GM21825 (cell line): ENCODE measurements around the gene NRG3.
"Not testable (repeated sequence)": the region's sequence is repeated elsewhere in the genome, so short reads cannot be mapped to it uniquely, and the experiment has no call there.

ENCODE experiments used
- ATAC-seq: cut with Tn5 transposase; IDR thresholded peaks from one replicate; pipeline ENCODE4 v1.9.1; 2021; ENCODE audit warnings: mild to moderate bottlenecking, moderate library complexity; ENCODE audit not compliant: unreplicated experiment

NRG3 gene

GRCh38 chr10:82267465-82267864 lies 392.5 kb downstream of the NRG3 start:
- no peak for ATAC-seq

GRCh38 chr10:82267960-82268359 lies 393.0 kb downstream of the NRG3 start:
- no peak for ATAC-seq

GRCh38 chr10:82277591-82277990 lies 402.6 kb downstream of the NRG3 start:
- no peak for ATAC-seq

- no peak for ATAC-seq
Observed at GRCh38 chr10:82278401-82279182, 403.6 kb downstream of the NRG3 start.

GRCh38 chr10:82282782-82283456 lies 407.9 kb downstream of the NRG3 start:
- no peak for ATAC-seq

- ATAC-seq, result no peak
Observed at GRCh38 chr10:82284180-82284579, 409.2 kb downstream of the NRG3 start.

GRCh38 chr10:82288461-82288881 lies 413.5 kb downstream of the NRG3 start:
- no peak for ATAC-seq

- no peak for ATAC-seq
Observed at GRCh38 chr10:82289945-82290344, 415.0 kb downstream of the NRG3 start.

GRCh38 chr10:82294874-82295378 lies 419.9 kb downstream of the NRG3 start:
- ATAC-seq, result no peak

GRCh38 chr10:82308641-82309040 lies 433.6 kb downstream of the NRG3 start:
- ATAC-seq, result no peak

GRCh38 chr10:82310839-82311238 lies 435.8 kb downstream of the NRG3 start:
- no peak for ATAC-seq

- ATAC-seq, result no peak
Observed at GRCh38 chr10:82313401-82313800, 438.4 kb downstream of the NRG3 start.

- ATAC-seq, result no peak
Observed at GRCh38 chr10:82318534-82318933, 443.5 kb downstream of the NRG3 start.

GRCh38 chr10:82319074-82319473 lies 444.1 kb downstream of the NRG3 start:
- ATAC-seq, result no peak

- ATAC-seq, result no peak
Observed at GRCh38 chr10:82319562-82319961, 444.6 kb downstream of the NRG3 start.

GRCh38 chr10:82321724-82322123 lies 446.7 kb downstream of the NRG3 start:
- ATAC-seq, result no peak

GRCh38 chr10:82331716-82332115 lies 456.7 kb downstream of the NRG3 start:
- no peak for ATAC-seq

- ATAC-seq, result no peak
Observed at GRCh38 chr10:82335831-82336230, 460.8 kb downstream of the NRG3 start.

GRCh38 chr10:82340166-82340565 lies 465.2 kb downstream of the NRG3 start:
- ATAC-seq, result no peak

- ATAC-seq, result not testable (repeated sequence)
Observed at GRCh38 chr10:82349590-82349989, 474.6 kb downstream of the NRG3 start.

- ATAC-seq, result no peak
Observed at GRCh38 chr10:82353381-82353780, 478.4 kb downstream of the NRG3 start.

- no peak for ATAC-seq
Observed at GRCh38 chr10:82358486-82359099, 483.6 kb downstream of the NRG3 start.
